HG03378 (cell line): ENCODE data around the gene GPR155.
"Not testable (repeated sequence)": the region's sequence is repeated elsewhere in the genome, so short reads cannot be mapped to it uniquely, and the experiment has no call there.

Experiments
- ATAC-seq: cut with Tn5 transposase; IDR thresholded peaks from one replicate; pipeline ENCODE4 v1.9.1; 2021; ENCODE audit warnings: mild to moderate bottlenecking, moderate library complexity; ENCODE audit not compliant: unreplicated experiment

GPR155 gene

GRCh38 chr2:174439323-174439722, 47.5 kb downstream of the GPR155 start:
- ATAC-seq, result no peak

GRCh38 chr2:174438146-174438886, 48.5 kb downstream of the GPR155 start:
- ATAC-seq, result no peak

GRCh38 chr2:174436351-174436750, 50.5 kb downstream of the GPR155 start:
- no peak for ATAC-seq

- no peak for ATAC-seq
Observed at GRCh38 chr2:174431902-174432301, 54.9 kb downstream of the GPR155 start.

DNA sequence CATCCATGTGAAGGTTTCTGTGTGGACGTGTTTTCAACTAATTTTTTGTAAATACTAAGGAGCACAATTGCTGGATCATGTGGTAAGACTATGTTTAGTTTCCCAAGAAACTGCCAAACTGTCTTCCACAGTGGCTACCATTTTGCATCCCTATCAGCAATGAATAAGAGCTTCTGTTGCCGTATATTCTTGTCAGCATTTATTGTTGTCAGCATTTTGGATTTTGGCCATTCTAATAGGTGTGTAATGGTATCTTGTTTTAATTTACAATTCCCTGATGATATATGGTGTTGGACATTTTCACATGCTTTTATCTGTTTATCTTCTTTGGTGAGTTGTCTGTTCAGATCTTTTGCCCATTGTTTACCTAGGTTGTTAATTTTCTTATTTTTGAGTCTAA, 56.8 kb downstream of the GPR155 start:
- ATAC-seq, result no peak

- ATAC-seq, result no peak
Observed at GRCh38 chr2:174428214-174428613, 58.6 kb downstream of the GPR155 start.

GRCh38 chr2:174412256-174412655, 74.6 kb downstream of the GPR155 start:
- no peak for ATAC-seq

GRCh38 chr2:174410039-174410438, 76.8 kb downstream of the GPR155 start:
- not testable (repeated sequence) for ATAC-seq

GRCh38 chr2:174403628-174404027, 83.2 kb downstream of the GPR155 start:
- ATAC-seq, result no peak

DNA sequence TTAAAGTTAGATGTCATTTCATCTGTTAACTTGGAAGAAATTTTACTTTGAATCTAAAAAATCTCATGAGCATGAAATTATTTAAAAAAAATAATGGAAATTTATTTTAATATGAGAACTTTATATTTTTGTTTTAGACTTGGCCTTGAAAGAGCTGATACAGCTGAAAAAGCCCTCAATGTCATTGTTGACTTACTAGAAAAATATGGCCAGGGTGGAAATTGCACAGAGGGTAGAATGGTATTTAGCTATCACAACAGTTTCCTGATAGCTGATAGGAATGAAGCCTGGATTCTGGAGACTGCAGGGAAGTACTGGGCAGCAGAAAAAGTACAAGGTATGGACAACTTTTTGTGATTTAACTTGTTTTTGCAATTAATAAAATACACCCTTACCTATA, 86.0 kb downstream of the GPR155 start:
- no peak for ATAC-seq

GRCh38 chr2:174399171-174399570, 87.7 kb downstream of the GPR155 start:
- ATAC-seq, result no peak

- ATAC-seq, result no peak
Observed at GRCh38 chr2:174397773-174398172, 89.1 kb downstream of the GPR155 start.

GRCh38 chr2:174395969-174396630, 90.7 kb downstream of the GPR155 start:
- ATAC-seq, result peak; percentile 22

GRCh38 chr2:174395284-174395968, 91.4 kb downstream of the GPR155 start, which contains the start of gene SCRN3:
TSS of gene SCRN3 (plus strand) at chr2:174395730. CDS start at chr2:174398284, 2,554 bp downstream.
- ATAC-seq, result peak; percentile 87

DNA sequence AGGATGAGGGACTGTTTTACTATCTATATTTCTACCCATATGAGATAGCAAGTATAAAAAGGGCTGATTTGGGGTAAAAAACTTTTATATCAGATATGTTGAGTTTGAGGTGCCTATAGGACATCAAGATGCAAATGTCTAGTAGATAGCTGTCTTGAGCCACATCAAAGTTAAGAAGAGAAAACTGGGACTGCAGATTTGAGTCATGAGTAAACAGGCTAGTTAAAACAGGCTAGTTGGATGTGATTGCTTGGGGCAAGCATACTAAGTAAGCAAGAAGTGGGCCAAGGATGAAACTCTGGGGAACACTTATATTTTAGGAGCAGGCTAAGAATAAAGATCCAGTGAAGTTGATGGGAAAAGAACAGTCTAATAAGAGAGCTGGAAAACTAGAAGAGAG, 94.1 kb downstream of the GPR155 start:
- ATAC-seq, result no peak

- ATAC-seq, result not testable (repeated sequence)
Observed at GRCh38 chr2:174390303-174390702, 96.5 kb downstream of the GPR155 start.

- ATAC-seq, result no peak
Observed at GRCh38 chr2:174389542-174389941, 97.3 kb downstream of the GPR155 start.

DNA sequence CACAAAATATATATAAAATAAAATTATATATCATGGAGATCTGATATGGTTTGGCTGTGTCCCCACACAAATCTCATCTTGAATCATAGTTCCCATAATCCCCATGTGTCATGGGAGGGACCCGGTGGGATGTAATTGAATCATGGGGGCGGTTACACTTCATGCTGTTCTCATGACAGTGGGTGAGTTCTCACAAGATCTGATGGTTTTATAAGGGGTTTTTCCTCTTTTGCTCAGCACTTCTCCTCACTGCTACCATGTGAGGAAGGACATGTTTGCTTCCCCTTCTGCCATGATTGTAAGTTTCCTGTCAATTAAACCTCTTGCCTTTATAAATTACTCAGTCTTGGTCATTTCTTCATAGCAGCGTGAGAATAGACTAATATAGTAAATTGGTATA, 98.1 kb downstream of the GPR155 start:
- not testable (repeated sequence) for ATAC-seq

- no peak for ATAC-seq
Observed at GRCh38 chr2:174385201-174385600, 101.6 kb downstream of the GPR155 start.

DNA sequence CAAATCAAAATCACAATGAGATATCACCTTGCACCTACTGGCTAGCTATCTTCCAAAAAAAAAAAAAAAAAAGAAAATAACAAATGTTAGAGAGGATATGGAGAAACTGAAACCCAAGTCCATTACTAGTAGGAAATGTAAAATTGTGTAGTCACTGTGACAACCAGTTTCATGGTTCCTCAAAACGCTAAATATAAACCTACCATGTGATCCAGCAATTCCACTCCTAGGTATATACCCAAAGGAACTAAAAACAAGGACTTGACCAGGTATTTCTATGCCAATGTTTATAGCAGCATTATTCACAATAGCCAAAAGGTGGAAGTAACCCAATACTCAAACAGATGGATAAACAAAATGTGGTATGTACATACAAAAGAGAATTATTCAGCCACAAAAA, 103.0 kb downstream of the GPR155 start:
- no peak for ATAC-seq
